Vagina (tissue), 2 donors: Measurements from ENCODE around the gene UMODL1. TPM values are rescaled to one million over a fixed set of nuclear protein-coding genes. Genes with fewer than 3 reads are reported as not detected.

ENCODE experiments used
- DNase-seq, 2 donors: peaks; one replicate each; pipeline ENCODE4 v3.0.0-alpha.2; 2017; ENCODE audit errors: extremely low spot score in 2 of 2
- H3K27ac ChIP-seq: fragments of 200-600 bp; sonication (generic); one replicate; pipeline ENCODE4 v1.5.1; 2019
- H3K27me3 ChIP-seq: fragments of 200-600 bp; sonication (generic); one replicate; pipeline ENCODE4 v1.5.1; 2019
- H3K36me3 ChIP-seq, 2 donors: fragments of 200-600 bp; sonication (generic); one replicate each; pipeline ENCODE4 v1.5.1; 2017 to 2019
- H3K4me1 ChIP-seq: fragments of 200-600 bp; sonication (generic); one replicate; pipeline ENCODE4 v1.5.1; 2019
- H3K4me3 ChIP-seq, 2 donors: fragments of 200-600 bp; sonication (generic); 1 replicate in 1 of 2; 2 replicates in 1 of 2; pipeline ENCODE4 v1.5.1; 2016 to 2019
- H3K9me3 ChIP-seq: fragments of 200-600 bp; sonication (generic); one replicate; pipeline ENCODE4 v1.5.1; 2019
- CTCF ChIP-seq, 3 experiments: fragments of 450-650 bp in 2 of 3; fragments of 200-600 bp in 1 of 3; sonication (generic) in 1 of 3; IDR thresholded peaks; one replicate each; pipeline ENCODE4 v1.5.1; 2017 to 2019; ENCODE audit warnings: antibody characterized with exemption in 3 of 3, mild to moderate bottlenecking in 2 of 3, moderate library complexity in 2 of 3
- POLR2A ChIP-seq, 2 donors: fragments of 450-650 bp; IDR thresholded peaks; one replicate each; pipeline ENCODE4 v1.6.1; 2017; ENCODE audit warnings: antibody characterized with exemption in 2 of 2, mild to moderate bottlenecking in 2 of 2, moderate library complexity in 2 of 2
- POLR2AphosphoS5 ChIP-seq, 2 donors: sonication (generic); formaldehyde crosslinking; IDR thresholded peaks; one replicate each; pipeline ENCODE4 v1.9.0; 2017; ENCODE audit warnings: antibody characterized with exemption in 2 of 2, mild to moderate bottlenecking in 2 of 2, low read depth in 1 of 2; ENCODE audit not compliant: insufficient read depth in 1 of 2
- intact Hi-C: fragments of 100-400 bp; cut with DNase I; formaldehyde crosslinking; loops from one replicate; pipeline ENCODE4 v1.15.1; 2023
- total RNA-seq: library from RNA; depleted of rRNA; stranded (reverse); fragments of >200 nt; gene quantifications from one replicate; pipeline ENCODE4 v1.2.3, GENCODE V29; 2016

Gene UMODL1
- total RNA-seq, 1 donor from 2014 or later: not detected

- Histone ChIP-seq H3K4me1 (peaks cover 5% of the 10 kb centered on the region), H3K36me3 (no peaks in the 10 kb centered on the region), H3K27me3 (no peaks in the 10 kb centered on the region), H3K27ac (no peak overlapping the region), H3K9me3 (no peaks in the 10 kb centered on the region), H3K4me3 (no peak overlapping the region)
- no peak for TF ChIP-seq POLR2AphosphoS5 (IDR thresholded peaks at IDR 0.05; ENCODE audit: insufficient read depth in 1 of 2, low read depth in 1 of 2)
- TF ChIP-seq POLR2A (IDR thresholded peaks at IDR 0.05): no peak
- TF ChIP-seq CTCF (IDR thresholded peaks at IDR 0.05): no peak
- DNase-seq: peak in 1 of 2 donors; percentile 72
- intact Hi-C loops: no loop called here
These were observed 117.0 kb downstream of the UMODL1 start for GRCh38 chr21:42187976-42188653.

- intact Hi-C loops: no loop called here
- Histone ChIP-seq H3K9me3 (no peaks in the 10 kb centered on the region), H3K27ac (no peak overlapping the region), H3K36me3 (no peaks in the 10 kb centered on the region), H3K4me3 (no peak overlapping the region), H3K27me3 (no peaks in the 10 kb centered on the region), H3K4me1 (peaks cover 5% of the 10 kb centered on the region)
- TF ChIP-seq CTCF (IDR thresholded peaks at IDR 0.05): no peak
- TF ChIP-seq POLR2AphosphoS5 (IDR thresholded peaks at IDR 0.05; ENCODE audit: insufficient read depth in 1 of 2, low read depth in 1 of 2): no peak
- TF ChIP-seq POLR2A (IDR thresholded peaks at IDR 0.05): no peak
- DNase-seq: peak in 1 of 2 donors; percentile 70
These were observed 117.5 kb downstream of the UMODL1 start for GRCh38 chr21:42188663-42189062.

DNA sequence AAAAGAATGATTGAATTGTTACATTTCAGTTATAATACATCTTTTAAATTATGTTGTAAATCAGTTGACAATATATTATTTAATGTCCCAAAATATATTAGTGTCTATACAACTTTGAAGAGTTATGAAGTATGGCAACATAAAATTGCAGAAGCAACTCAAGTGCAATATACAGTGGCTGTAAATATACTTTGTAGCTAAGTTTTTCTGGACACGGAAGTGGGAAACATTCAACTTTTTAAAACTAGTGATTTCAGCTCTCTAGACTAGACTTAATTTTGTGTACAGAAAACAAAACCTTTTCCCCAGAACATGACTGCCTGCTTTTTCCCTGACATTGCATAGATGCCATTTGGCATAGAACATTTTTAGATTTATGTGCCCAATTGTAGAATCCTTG, 118.3 kb downstream of the UMODL1 start:
- TF ChIP-seq POLR2A (IDR thresholded peaks at IDR 0.05) (no peak), CTCF (IDR thresholded peaks at IDR 0.05) (no peak), POLR2AphosphoS5 (IDR thresholded peaks at IDR 0.05; ENCODE audit: insufficient read depth in 1 of 2, low read depth in 1 of 2) (no peak)
- H3K4me3 ChIP-seq: no peak overlapping the region
- H3K27me3 ChIP-seq: no peaks in the 10 kb centered on the region
- no peaks in the 10 kb centered on the region for H3K9me3 ChIP-seq
- DNase-seq: no peak
- no peak overlapping the region for H3K27ac ChIP-seq
- peaks cover 5% of the 10 kb centered on the region for H3K4me1 ChIP-seq
- intact Hi-C loops: no loop called here
- H3K36me3 ChIP-seq: no peaks in the 10 kb centered on the region

DNA sequence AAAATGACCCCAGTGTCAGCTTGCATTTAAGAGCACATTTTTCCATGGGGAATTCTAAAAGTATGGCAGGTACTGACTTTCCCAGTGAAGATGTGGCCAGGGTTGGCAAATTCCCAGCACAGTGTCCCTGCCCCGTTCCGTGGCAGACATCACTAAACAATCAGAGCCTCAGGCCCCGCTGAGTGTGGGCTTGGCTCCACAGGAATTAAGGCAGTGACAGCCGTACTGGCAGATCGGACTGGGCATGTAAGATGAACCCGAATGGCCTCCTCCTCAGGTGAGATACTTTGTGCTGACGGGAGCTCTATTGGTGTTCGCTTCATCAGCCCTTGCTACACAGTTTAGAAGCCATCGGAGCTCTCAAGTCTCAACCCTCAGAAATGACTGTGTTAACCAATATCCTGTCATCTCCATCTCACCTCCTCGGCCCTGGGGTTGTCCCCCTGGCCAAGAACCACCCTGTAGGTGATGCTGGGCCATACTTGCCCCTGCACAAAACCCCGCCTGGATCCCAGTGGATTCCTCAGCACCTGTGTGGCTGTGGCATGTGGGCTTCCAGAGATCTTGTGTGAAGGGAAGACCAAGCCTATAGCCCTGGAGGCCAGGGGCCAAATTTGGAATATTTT, 118.9 kb downstream of the UMODL1 start:
- Histone ChIP-seq H3K4me3 (no peak overlapping the region), H3K9me3 (no peaks in the 10 kb centered on the region), H3K27ac (no peak overlapping the region), H3K4me1 (peaks cover 5% of the 10 kb centered on the region), H3K36me3 (no peaks in the 10 kb centered on the region), H3K27me3 (no peaks in the 10 kb centered on the region)
- TF ChIP-seq POLR2A (IDR thresholded peaks at IDR 0.05) (no peak), CTCF (IDR thresholded peaks at IDR 0.05) (no peak), POLR2AphosphoS5 (IDR thresholded peaks at IDR 0.05; ENCODE audit: insufficient read depth in 1 of 2, low read depth in 1 of 2) (no peak)
- intact Hi-C loops: no loop called here
- DNase-seq: peak in 1 of 2 donors; percentile 64

- TF ChIP-seq CTCF (IDR thresholded peaks at IDR 0.05) (no peak), POLR2A (IDR thresholded peaks at IDR 0.05) (no peak), POLR2AphosphoS5 (IDR thresholded peaks at IDR 0.05; ENCODE audit: insufficient read depth in 1 of 2, low read depth in 1 of 2) (no peak)
- no peaks in the 10 kb centered on the region for H3K9me3 ChIP-seq
- no peaks in the 10 kb centered on the region for H3K36me3 ChIP-seq
- H3K27me3 ChIP-seq: no peaks in the 10 kb centered on the region
- H3K4me3 ChIP-seq: no peak overlapping the region
- H3K27ac ChIP-seq: no peak overlapping the region
- intact Hi-C loops: no loop called here
- peaks cover 5% of the 10 kb centered on the region for H3K4me1 ChIP-seq
- DNase-seq: peak in 1 of 2 donors; percentile 74
These were observed 119.4 kb downstream of the UMODL1 start for GRCh38 chr21:42190486-42190863.
